ENCODE results near the gene NCR3LG1.

NCR3LG1 gene

GRCh38 chr11:17351510-17352176, at the start of gene NCR3LG1:
TSS of gene NCR3LG1 (plus strand) at chr11:17351800. CDS start at chr11:17351970, 170 bp downstream.
- peak; percentile 83 for DNase-seq

GRCh38 chr11:17313349-17314231, 38.0 kb upstream of the NCR3LG1 start:
- no peak for DNase-seq

- no peak for DNase-seq
Observed at GRCh38 chr11:17314232-17314547, 37.4 kb upstream of the NCR3LG1 start.

GRCh38 chr11:17314904-17315426, 36.6 kb upstream of the NCR3LG1 start:
- DNase-seq: no peak

- peak; percentile 22 for DNase-seq
Observed at GRCh38 chr11:17328871-17329494, 22.6 kb upstream of the NCR3LG1 start.

GRCh38 chr11:17331669-17332068, 19.9 kb upstream of the NCR3LG1 start:
- DNase-seq: no peak

- DNase-seq: no peak
Observed at GRCh38 chr11:17333799-17334586, 17.6 kb upstream of the NCR3LG1 start.

- DNase-seq: no peak
Observed at GRCh38 chr11:17343257-17343656, 8.3 kb upstream of the NCR3LG1 start.

- DNase-seq: peak; percentile 29
Observed at GRCh38 chr11:17343907-17344306, 7.7 kb upstream of the NCR3LG1 start.

- no peak for DNase-seq
Observed at GRCh38 chr11:17347676-17348075, 3.9 kb upstream of the NCR3LG1 start.

- DNase-seq: peak; percentile 30
Observed at GRCh38 chr11:17350455-17351171, 987 bp upstream of the NCR3LG1 start.

GRCh38 chr11:17351172-17351509, 459 bp upstream of the NCR3LG1 start:
- DNase-seq: no peak

- DNase-seq: peak; percentile 89
Observed at GRCh38 chr11:17352950-17353820, 1.6 kb downstream of the NCR3LG1 start.

- DNase-seq: no peak
Observed at GRCh38 chr11:17353821-17354600, 2.4 kb downstream of the NCR3LG1 start.

GRCh38 chr11:17354601-17354991, 3.0 kb downstream of the NCR3LG1 start:
- DNase-seq: peak; percentile 93

GRCh38 chr11:17366495-17366894, 14.9 kb downstream of the NCR3LG1 start:
- DNase-seq: no peak

GRCh38 chr11:17368551-17368950, 17.0 kb downstream of the NCR3LG1 start:
- no peak for DNase-seq

- DNase-seq: no peak
Observed at GRCh38 chr11:17369094-17369493, 17.5 kb downstream of the NCR3LG1 start.

- no peak for DNase-seq
Observed at GRCh38 chr11:17369684-17370243, 18.2 kb downstream of the NCR3LG1 start.

GRCh38 chr11:17371614-17372013, 20.0 kb downstream of the NCR3LG1 start:
- DNase-seq: peak; percentile 40

Data from hematopoietic multipotent progenitor cell treated with erythropoietin and hydrocortisone succinate and interleukin-3 and kit ligand, for 4 days (in vitro differentiated cells).